Loucy (cell line): ENCODE results near the gene LMAN1L.

Experiments used
- H2AFZ ChIP-seq: fragments of 200-600 bp; sonication (generic); 2 replicates; pipeline ENCODE4 v1.6.0; 2016; ENCODE audit warnings: antibody characterized with exemption, mild to moderate bottlenecking, low read length, moderate library complexity
- H3F3A ChIP-seq: fragments of 200-600 bp; 2 replicates; pipeline ENCODE4 v1.6.0; 2016; ENCODE audit warnings: antibody characterized with exemption, low read depth, mild to moderate bottlenecking
- H3K27me3 ChIP-seq: fragments of 200-600 bp; sonication (generic); 2 replicates; pipeline ENCODE4 v1.6.1; 2014; ENCODE audit warnings: low read length, mild to moderate bottlenecking; ENCODE audit not compliant: insufficient read depth, poor library complexity, severe bottlenecking
- H3K36me3 ChIP-seq: fragments of 200-600 bp; sonication (generic); 2 replicates; pipeline ENCODE4 v1.6.1; 2016; ENCODE audit warnings: low read length; ENCODE audit not compliant: insufficient read depth
- H3K4me1 ChIP-seq: fragments of 200-600 bp; sonication (generic); 2 replicates; pipeline ENCODE4 v1.5.1; 2014; ENCODE audit warnings: low read length, mild to moderate bottlenecking; ENCODE audit not compliant: insufficient read depth, poor library complexity, severe bottlenecking
- H3K4me2 ChIP-seq: fragments of 200-600 bp; sonication (generic); 2 replicates; pipeline ENCODE4 v1.6.0; 2014; ENCODE audit warnings: antibody characterized with exemption, low read length, low read depth, mild to moderate bottlenecking; ENCODE audit not compliant: poor library complexity, severe bottlenecking
- H3K4me3 ChIP-seq: fragments of 200-600 bp; sonication (generic); 2 replicates; pipeline ENCODE4 v1.5.1; 2014; ENCODE audit warnings: low read length, mild to moderate bottlenecking, mixed read lengths; ENCODE audit not compliant: poor library complexity, severe bottlenecking
- H3K79me2 ChIP-seq: fragments of 200-600 bp; sonication (generic); 2 replicates; pipeline ENCODE4 v1.6.1; 2014; ENCODE audit warnings: low read length; ENCODE audit not compliant: insufficient read depth
- H3K9ac ChIP-seq: fragments of 200-600 bp; sonication (generic); 2 replicates; pipeline ENCODE4 v1.6.0; 2014; ENCODE audit warnings: mild to moderate bottlenecking, low read depth, low read length, moderate library complexity; ENCODE audit not compliant: poor library complexity, severe bottlenecking
- H3K9me2 ChIP-seq: fragments of 200-600 bp; sonication (generic); replicated peaks from 2 replicates; pipeline ENCODE4 v1.6.1; 2016; ENCODE audit warnings: low read depth, low read length, mixed read lengths
- H3K9me3 ChIP-seq: fragments of 200-600 bp; sonication (generic); 2 replicates; pipeline ENCODE4 v1.6.1; 2014; ENCODE audit warnings: mild to moderate bottlenecking, antibody characterized with exemption, low read length, low read depth; ENCODE audit not compliant: insufficient read depth
- H4K20me1 ChIP-seq: fragments of 200-600 bp; sonication (generic); 2 replicates; pipeline ENCODE4 v1.6.0; 2014; ENCODE audit warnings: antibody characterized with exemption, low read length, mild to moderate bottlenecking; ENCODE audit not compliant: insufficient read depth, poor library complexity, severe bottlenecking
- CTCF ChIP-seq: fragments of 200-600 bp; sonication (generic); conservative IDR thresholded peaks from 2 replicates; pipeline ENCODE4 v1.5.1; 2014; ENCODE audit warnings: mild to moderate bottlenecking, antibody characterized with exemption, low read length
- EZH2phosphoT487 ChIP-seq: fragments of 200-600 bp; IDR thresholded peaks from 2 replicates; pipeline ENCODE4 v1.6.1; 2018; ENCODE audit warnings: antibody characterized with exemption, mild to moderate bottlenecking, moderate library complexity, borderline replicate concordance

LMAN1L gene

GRCh38 chr15:74838746-74839525 is 26.3 kb downstream of the LMAN1L start:
- H3K9ac ChIP-seq, result no peak overlapping the region
- H3K27me3 ChIP-seq, result no peaks in the 10 kb centered on the region
- H3K4me1 ChIP-seq, result peaks cover 22% of the 10 kb centered on the region
- no peak overlapping the region for H2AFZ ChIP-seq
- H3K79me2 ChIP-seq, result peaks cover 21% of the 10 kb centered on the region
- peaks cover 3% of the 10 kb centered on the region for H4K20me1 ChIP-seq
- no peaks in the 10 kb centered on the region for H3F3A ChIP-seq
- no peak for TF ChIP-seq CTCF
- TF ChIP-seq EZH2phosphoT487, result no peak
- no peaks in the 10 kb centered on the region for H3K9me3 ChIP-seq
- H3K4me2 ChIP-seq, result no peak overlapping the region
- no peak overlapping the region for H3K4me3 ChIP-seq
- H3K36me3 ChIP-seq, result no peaks in the 10 kb centered on the region
- H3K9me2 ChIP-seq, result no peaks in the 10 kb centered on the region

GRCh38 chr15:74839526-74840395 is 27.1 kb downstream of the LMAN1L start:
- no peak overlapping the region for H3K4me3 ChIP-seq
- peaks cover 21% of the 10 kb centered on the region for H3K79me2 ChIP-seq
- TF ChIP-seq CTCF (peak; percentile 34), EZH2phosphoT487 (no peak)
- no peak overlapping the region for H2AFZ ChIP-seq
- H4K20me1 ChIP-seq, result peaks cover 3% of the 10 kb centered on the region
- H3K4me1 ChIP-seq, result peaks cover 30% of the 10 kb centered on the region
- H3K36me3 ChIP-seq, result peaks cover 3% of the 10 kb centered on the region; the same call in 1 of the 2 replicates
- H3F3A ChIP-seq, result no peaks in the 10 kb centered on the region; the same call in 1 of the 2 replicates
- H3K9me3 ChIP-seq, result no peaks in the 10 kb centered on the region
- H3K4me2 ChIP-seq, result no peak overlapping the region
- no peaks in the 10 kb centered on the region for H3K9me2 ChIP-seq
- peak overlapping the region; percentile 5 for H3K9ac ChIP-seq
- H3K27me3 ChIP-seq, result no peaks in the 10 kb centered on the region

- Histone ChIP-seq H3K4me1 (peaks cover 40% of the 10 kb centered on the region), H3K9ac (peak overlapping the region; percentile 92), H3K9me3 (no peaks in the 10 kb centered on the region), H4K20me1 (peaks cover 3% of the 10 kb centered on the region), H3K79me2 (peaks cover 21% of the 10 kb centered on the region), H3K27me3 (no peaks in the 10 kb centered on the region), H3K36me3 (peaks cover 3% of the 10 kb centered on the region; the same call in 1 of the 2 replicates), H3K4me2 (peak overlapping the region; percentile 85), H3K4me3 (peak overlapping the region; percentile 94), H3K9me2 (no peaks in the 10 kb centered on the region), H3F3A (no peaks in the 10 kb centered on the region; the same call in 1 of the 2 replicates), H2AFZ (no peak overlapping the region)
- TF ChIP-seq EZH2phosphoT487 (no peak), CTCF (0 out of 2 replicates have a peak, but pooled peaks have one; percentile 9)
Measured at GRCh38 chr15:74840851-74841775, 28.5 kb downstream of the LMAN1L start.
